Measurements from ENCODE around the gene DARS1. TPM values are rescaled to one million over a fixed set of nuclear protein-coding genes. Genes with fewer than 3 reads are reported as not detected.

Gene DARS1
- total and polyA plus RNA-seq, 2 donors (not counting 1 experiment from before 2014, with no cell fraction given): 36.7 to 88.3 TPM

DNA sequence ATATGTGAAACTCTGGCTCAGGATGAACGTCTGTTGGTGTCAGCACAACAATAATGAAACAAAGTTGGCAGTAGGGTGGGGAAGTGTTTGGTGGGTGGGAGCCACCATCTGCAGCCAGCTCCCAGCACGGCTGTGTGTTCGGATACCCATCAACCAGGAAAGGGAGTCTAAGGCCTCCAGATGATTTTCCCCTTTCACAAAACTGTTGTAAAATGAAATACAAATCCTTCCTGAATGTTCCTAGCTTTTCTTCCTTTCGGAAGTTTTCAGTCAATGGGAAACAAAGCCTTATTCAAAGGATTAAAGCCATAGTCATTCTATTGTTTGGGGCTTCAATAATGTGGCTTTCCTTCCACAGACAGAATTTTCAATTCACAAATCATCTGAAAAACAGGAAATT, 14.5 kb upstream of the DARS1 start:
- TF ChIP-seq EZH2 (IDR thresholded peaks at IDR 0.05; ENCODE audit: borderline replicate concordance, insufficient read depth, low read depth, low read length, poor library complexity, severe bottlenecking): no peak
- TF ChIP-seq CTCF (IDR thresholded peaks at IDR 0.05): no peak
- H3K27me3 Mint-ChIP-seq: no peaks in the 10 kb centered on the region
- Histone ChIP-seq H3K27ac (ENCODE audit: low read length in 2 of 2) (peak overlapping the region; percentile 47 to 76), H3K9me3 (ENCODE audit: control extremely low read depth in 1 of 3, control insufficient read depth in 2 of 3, insufficient read depth in 1 of 3, low read length in 2 of 3) (no peaks in the 10 kb centered on the region), H2AFZ (ENCODE audit: insufficient read depth, low read depth, low read length, poor library complexity, severe bottlenecking) (no peak overlapping the region), H3K4me3 (ENCODE audit: control extremely low read depth in 1 of 5, extremely low read depth in 1 of 5, insufficient read depth in 1 of 5, low read depth in 2 of 5, low read length in 4 of 5) (no peak overlapping the region), H3K4me1 (ENCODE audit: control insufficient read depth in 2 of 2, insufficient read depth in 2 of 2, low read length in 2 of 2) (peaks cover 61 to 66% of the 10 kb centered on the region in 2 donors), H3K4me2 (replicated peaks; ENCODE audit: low read depth, low read length, poor library complexity, severe bottlenecking) (peak overlapping the region; percentile 58), H3K36me3 (replicated peaks in 1 of 2; ENCODE audit: control extremely low read depth in 1 of 2, control insufficient read depth in 1 of 2, extremely low read depth in 1 of 2, insufficient read depth in 2 of 2, low read length in 1 of 2) (no peaks in the 10 kb centered on the region), H3K9ac (ENCODE audit: low read length) (no peak overlapping the region), H3K79me2 (ENCODE audit: control insufficient read depth, insufficient read depth, low read length) (peaks cover 11% of the 10 kb centered on the region), H4K20me1 (ENCODE audit: control insufficient read depth, insufficient read depth, low read length, poor library complexity, severe bottlenecking) (no peaks in the 10 kb centered on the region), H3K27me3 (replicated peaks in 1 of 4; ENCODE audit: control extremely low read depth in 1 of 4, control insufficient read depth in 3 of 4, insufficient read depth in 4 of 4, low read length in 3 of 4) (no peaks in the 10 kb centered on the region)
- H3K9me3 Mint-ChIP-seq (ENCODE audit: insufficient read depth): peaks cover 2% of the 10 kb centered on the region
- POLR2A ChIA-PET: no interaction called here
- CTCF ChIA-PET: interaction anchor here (4.2 to 4.6 kb wide), 3 partner anchors 15 to 384 kb away, joined by 32 to 72 read pairs (median 46); partner anchors contain the start of gene DARS1
- peak overlapping the region; percentile 81 for H3K27ac Mint-ChIP-seq
- WGBS (ENCODE audit: insufficient coverage): no CpG with 5 or more reads among the region's 4 CpGs
- ATAC-seq (ENCODE audit: low read depth) (no peak), DNase-seq (no peak)
- peak overlapping the region; percentile 68 for H3K4me3 Mint-ChIP-seq
- H3K4me1 Mint-ChIP-seq: peaks cover 65% of the 10 kb centered on the region
- intact Hi-C loops (cut with micrococcal nuclease): loop anchor here (5.0 kb wide), 1 partner anchor 83 kb away; no protein-coding TSS in a partner anchor

GRCh38 chr2:135998879-135999278, 13.5 kb upstream of the DARS1 start:
- intact Hi-C loops (cut with micrococcal nuclease): loop anchor here (5.0 kb wide), 1 partner anchor 82 kb away; no protein-coding TSS in a partner anchor
- Histone ChIP-seq H4K20me1 (ENCODE audit: control insufficient read depth, insufficient read depth, low read length, poor library complexity, severe bottlenecking) (no peaks in the 10 kb centered on the region), H3K27me3 (replicated peaks in 1 of 4; ENCODE audit: control extremely low read depth in 1 of 4, control insufficient read depth in 3 of 4, insufficient read depth in 4 of 4, low read length in 3 of 4) (no peaks in the 10 kb centered on the region), H2AFZ (ENCODE audit: insufficient read depth, low read depth, low read length, poor library complexity, severe bottlenecking) (no peak overlapping the region), H3K36me3 (replicated peaks in 1 of 2; ENCODE audit: control extremely low read depth in 1 of 2, control insufficient read depth in 1 of 2, extremely low read depth in 1 of 2, insufficient read depth in 2 of 2, low read length in 1 of 2) (no peaks in the 10 kb centered on the region), H3K9me3 (ENCODE audit: control extremely low read depth in 1 of 3, control insufficient read depth in 2 of 3, insufficient read depth in 1 of 3, low read length in 2 of 3) (no peaks in the 10 kb centered on the region), H3K4me2 (replicated peaks; ENCODE audit: low read depth, low read length, poor library complexity, severe bottlenecking) (peak overlapping the region; percentile 69), H3K4me3 (ENCODE audit: control extremely low read depth in 1 of 5, extremely low read depth in 1 of 5, insufficient read depth in 1 of 5, low read depth in 2 of 5, low read length in 4 of 5) (no peak overlapping the region), H3K4me1 (ENCODE audit: control insufficient read depth in 2 of 2, insufficient read depth in 2 of 2, low read length in 2 of 2) (peaks cover 57 to 61% of the 10 kb centered on the region in 2 donors), H3K27ac (ENCODE audit: low read length in 2 of 2) (peak overlapping the region; percentile 14 to 50), H3K79me2 (ENCODE audit: control insufficient read depth, insufficient read depth, low read length) (peaks cover 9% of the 10 kb centered on the region), H3K9ac (ENCODE audit: low read length) (peak overlapping the region; percentile 1)
- Mint-ChIP-seq H3K4me1 (peaks cover 59% of the 10 kb centered on the region), H3K4me3 (peak overlapping the region; percentile 57), H3K9me3 (ENCODE audit: insufficient read depth) (peaks cover 2% of the 10 kb centered on the region), H3K27me3 (no peaks in the 10 kb centered on the region), H3K27ac (peak overlapping the region; percentile 77)
- ATAC-seq (ENCODE audit: low read depth): no peak
- TF ChIP-seq CTCF (IDR thresholded peaks at IDR 0.05) (no peak), EZH2 (IDR thresholded peaks at IDR 0.05; ENCODE audit: borderline replicate concordance, insufficient read depth, low read depth, low read length, poor library complexity, severe bottlenecking) (no peak)
- CTCF ChIA-PET: interaction anchor here (1.2 to 4.6 kb wide), 10 partner anchors 11 to 391 kb away, joined by 3 to 72 read pairs (median 14); partner anchors contain the start of genes CXCR4 and DARS1
- no peak for DNase-seq
- POLR2A ChIA-PET: interaction anchor here (2.3 to 2.7 kb wide), 2 partner anchors 115 to 383 kb away, joined by 6 to 15 read pairs; no protein-coding TSS in a partner anchor
- 86% methylated on average over 3 of the region's 5 CpGs for WGBS (ENCODE audit: insufficient coverage)

All from B cell (primary cell).